ENCODE measurements around the gene PRXL2A. TPM values are rescaled to one million over a fixed set of nuclear protein-coding genes. Genes with fewer than 3 reads are reported as not detected.

The PRXL2A gene
- total and polyA plus RNA-seq, 2 experiments from 2014 or later, result 166 to 222 TPM

- H3K4me2 ChIP-seq, result no peak overlapping the region
- TF ChIP-seq EZH2 (IDR thresholded peaks at IDR 0.05; ENCODE audit: borderline replicate concordance) (no peak), EZH2phosphoT487 (IDR thresholded peaks at IDR 0.05; ENCODE audit: low read depth, severe bottlenecking, unreplicated experiment) (no peak)
- TF ChIP-seq, protein P1, sequence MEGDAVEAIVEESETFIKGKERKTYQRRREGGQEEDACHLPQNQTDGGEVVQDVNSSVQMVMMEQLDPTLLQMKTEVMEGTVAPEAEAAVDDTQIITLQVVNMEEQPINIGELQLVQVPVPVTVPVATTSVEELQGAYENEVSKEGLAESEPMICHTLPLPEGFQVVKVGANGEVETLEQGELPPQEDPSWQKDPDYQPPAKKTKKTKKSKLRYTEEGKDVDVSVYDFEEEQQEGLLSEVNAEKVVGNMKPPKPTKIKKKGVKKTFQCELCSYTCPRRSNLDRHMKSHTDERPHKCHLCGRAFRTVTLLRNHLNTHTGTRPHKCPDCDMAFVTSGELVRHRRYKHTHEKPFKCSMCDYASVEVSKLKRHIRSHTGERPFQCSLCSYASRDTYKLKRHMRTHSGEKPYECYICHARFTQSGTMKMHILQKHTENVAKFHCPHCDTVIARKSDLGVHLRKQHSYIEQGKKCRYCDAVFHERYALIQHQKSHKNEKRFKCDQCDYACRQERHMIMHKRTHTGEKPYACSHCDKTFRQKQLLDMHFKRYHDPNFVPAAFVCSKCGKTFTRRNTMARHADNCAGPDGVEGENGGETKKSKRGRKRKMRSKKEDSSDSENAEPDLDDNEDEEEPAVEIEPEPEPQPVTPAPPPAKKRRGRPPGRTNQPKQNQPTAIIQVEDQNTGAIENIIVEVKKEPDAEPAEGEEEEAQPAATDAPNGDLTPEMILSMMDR (IDR thresholded peaks at IDR 0.05; ENCODE audit: poor library complexity), result no peak
- H4K20me1 ChIP-seq (ENCODE audit: insufficient read depth, poor library complexity, severe bottlenecking), result no peaks in the 10 kb centered on the region
- no peaks in the 10 kb centered on the region for H3K27me3 ChIP-seq
- H3K9me2 ChIP-seq (replicated peaks; ENCODE audit: insufficient read depth), result no peaks in the 10 kb centered on the region
- 78% methylated on average over 5 of the region's 9 CpGs for WGBS (ENCODE audit: low lambda C conversion rate, missing lambda C conversion rate)
- H3K79me2 ChIP-seq, result no peaks in the 10 kb centered on the region
- DNase-seq (ENCODE audit: low spot score), result no peak
- H3K4me1 ChIP-seq (ENCODE audit: insufficient read depth), result no peaks in the 10 kb centered on the region
- no peak overlapping the region for H2AFZ ChIP-seq
- no peak overlapping the region for H3K27ac ChIP-seq
- H3K9me3 ChIP-seq (ENCODE audit: low read depth), result no peaks in the 10 kb centered on the region
- no peak overlapping the region for H3K4me3 ChIP-seq
- no peaks in the 10 kb centered on the region for H3K36me3 ChIP-seq (replicated peaks; ENCODE audit: insufficient read depth, low read depth)
Measured at GRCh38 chr10:80429521-80429973, 21.2 kb downstream of the PRXL2A start.

GRCh38 chr10:80433134-80433533 is 24.8 kb downstream of the PRXL2A start:
- Histone ChIP-seq H3K9me3 (ENCODE audit: low read depth) (no peaks in the 10 kb centered on the region), H2AFZ (no peak overlapping the region), H3K9me2 (replicated peaks; ENCODE audit: insufficient read depth) (no peaks in the 10 kb centered on the region), H3K4me3 (no peak overlapping the region), H3K27me3 (no peaks in the 10 kb centered on the region), H3K4me1 (ENCODE audit: insufficient read depth) (no peaks in the 10 kb centered on the region), H3K79me2 (no peaks in the 10 kb centered on the region), H3K4me2 (no peak overlapping the region), H4K20me1 (ENCODE audit: insufficient read depth, poor library complexity, severe bottlenecking) (peaks cover 4% of the 10 kb centered on the region), H3K27ac (no peak overlapping the region), H3K36me3 (replicated peaks; ENCODE audit: insufficient read depth, low read depth) (no peaks in the 10 kb centered on the region)
- WGBS (ENCODE audit: low lambda C conversion rate, missing lambda C conversion rate), result 61% methylated on average over 3 of the region's 3 CpGs
- no peak for DNase-seq (ENCODE audit: low spot score)
- TF ChIP-seq, protein P1 (IDR thresholded peaks at IDR 0.05; ENCODE audit: poor library complexity), result no peak
- no peak for TF ChIP-seq EZH2 (IDR thresholded peaks at IDR 0.05; ENCODE audit: borderline replicate concordance)
- no peak for TF ChIP-seq EZH2phosphoT487 (IDR thresholded peaks at IDR 0.05; ENCODE audit: low read depth, severe bottlenecking, unreplicated experiment)

DNA sequence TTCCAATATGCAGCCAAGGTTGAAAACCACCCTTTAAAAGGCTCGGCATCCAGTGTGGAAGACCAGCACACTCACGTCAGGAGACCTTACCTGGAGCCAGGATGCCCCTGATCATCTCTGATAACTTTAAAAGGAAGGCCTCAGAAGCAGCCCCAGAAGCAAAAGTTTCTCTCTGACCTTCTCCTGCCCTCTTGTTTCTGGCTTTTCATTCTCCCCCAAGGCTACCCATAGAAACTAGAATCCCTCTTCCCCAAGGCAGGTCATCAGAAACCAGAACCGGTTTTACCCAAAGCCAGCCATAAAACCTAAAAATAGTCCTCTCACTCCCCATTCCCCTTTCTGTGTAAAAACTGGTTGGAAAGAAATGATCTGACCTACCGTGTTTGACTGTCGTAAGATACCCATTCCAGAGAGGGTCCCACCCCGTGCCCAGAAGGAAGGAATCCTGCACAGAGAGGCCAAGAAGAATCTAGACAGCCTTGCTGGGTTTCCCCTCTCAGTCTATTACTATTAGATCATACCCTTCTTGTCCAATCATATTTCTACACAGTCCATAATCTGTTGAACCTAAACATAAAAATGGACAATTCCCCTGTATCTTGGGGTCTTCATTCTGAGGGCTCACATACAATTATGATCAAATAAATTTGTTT is 28.2 kb downstream of the PRXL2A start:
- Histone ChIP-seq H3K9me2 (replicated peaks; ENCODE audit: insufficient read depth) (no peaks in the 10 kb centered on the region), H3K9me3 (ENCODE audit: low read depth) (no peaks in the 10 kb centered on the region), H3K4me2 (no peak overlapping the region), H3K27ac (no peak overlapping the region), H3K79me2 (no peaks in the 10 kb centered on the region), H3K4me3 (no peak overlapping the region), H2AFZ (no peak overlapping the region), H3K36me3 (replicated peaks; ENCODE audit: insufficient read depth, low read depth) (no peaks in the 10 kb centered on the region), H3K4me1 (ENCODE audit: insufficient read depth) (no peaks in the 10 kb centered on the region), H3K27me3 (no peaks in the 10 kb centered on the region), H4K20me1 (ENCODE audit: insufficient read depth, poor library complexity, severe bottlenecking) (peaks cover 4% of the 10 kb centered on the region)
- TF ChIP-seq EZH2 (IDR thresholded peaks at IDR 0.05; ENCODE audit: borderline replicate concordance) (no peak), EZH2phosphoT487 (IDR thresholded peaks at IDR 0.05; ENCODE audit: low read depth, severe bottlenecking, unreplicated experiment) (no peak)
- DNase-seq (ENCODE audit: low spot score), result no peak
- WGBS (ENCODE audit: low lambda C conversion rate, missing lambda C conversion rate), result 48% methylated on average over 6 of the region's 6 CpGs

- DNase-seq (ENCODE audit: low spot score), result no peak
- Histone ChIP-seq H3K4me3 (no peak overlapping the region), H3K27me3 (no peaks in the 10 kb centered on the region), H3K4me2 (no peak overlapping the region), H3K79me2 (no peaks in the 10 kb centered on the region), H4K20me1 (ENCODE audit: insufficient read depth, poor library complexity, severe bottlenecking) (peaks cover 4% of the 10 kb centered on the region), H2AFZ (no peak overlapping the region), H3K36me3 (replicated peaks; ENCODE audit: insufficient read depth, low read depth) (no peaks in the 10 kb centered on the region), H3K9me3 (ENCODE audit: low read depth) (no peaks in the 10 kb centered on the region), H3K4me1 (ENCODE audit: insufficient read depth) (no peaks in the 10 kb centered on the region), H3K9me2 (replicated peaks; ENCODE audit: insufficient read depth) (no peaks in the 10 kb centered on the region), H3K27ac (no peak overlapping the region)
- 52% methylated on average over 2 of the region's 2 CpGs for WGBS (ENCODE audit: low lambda C conversion rate, missing lambda C conversion rate)
- no peak for TF ChIP-seq EZH2phosphoT487 (IDR thresholded peaks at IDR 0.05; ENCODE audit: low read depth, severe bottlenecking, unreplicated experiment)
- TF ChIP-seq, protein P1 (IDR thresholded peaks at IDR 0.05; ENCODE audit: poor library complexity), result no peak
Measured at GRCh38 chr10:80437227-80437626, 28.9 kb downstream of the PRXL2A start.

Measured in hepatocyte (in vitro differentiated cells).